T47D (cell line): ENCODE measurements around the gene XPOT.

Source experiments
- DNase-seq, 2 experiments: peaks; one replicate each; pipeline versions ENCODE4 v3.0.0 to v3.0.0-alpha.2; 2011 to 2012; ENCODE audit warnings: low read depth in 1 of 2, low spot score in 1 of 2
- JUND ChIP-seq: IDR thresholded peaks from 2 replicates; pipeline ENCODE4 v1.6.1; 2012; ENCODE audit warnings: low read depth
- in situ Hi-C: cut with HindIII; loops from 2 replicates; pipeline ENCODE4 v1.10.0; 2016; ENCODE audit warnings: low sequenced_read_pairs, low pct_unique_long_range_greater_than_20kb

XPOT gene

GRCh38 chr12:64494998-64495729 lies 91.0 kb downstream of the XPOT start:
- in situ Hi-C loops, result no loop called here
- no peak for DNase-seq
- TF ChIP-seq JUND, result no peak

GRCh38 chr12:64496839-64497400 lies 92.7 kb downstream of the XPOT start:
- no peak for TF ChIP-seq JUND
- DNase-seq, result no peak
- in situ Hi-C loops, result no loop called here

- in situ Hi-C loops, result no loop called here
- DNase-seq, result no peak
- TF ChIP-seq JUND, result no peak
Observed at GRCh38 chr12:64497484-64497883, 93.3 kb downstream of the XPOT start.

GRCh38 chr12:64497903-64498302 lies 93.7 kb downstream of the XPOT start:
- no peak for DNase-seq
- in situ Hi-C loops, result no loop called here
- no peak for TF ChIP-seq JUND

GRCh38 chr12:64500394-64500793 lies 96.2 kb downstream of the XPOT start:
- no peak for DNase-seq
- in situ Hi-C loops, result no loop called here
- TF ChIP-seq JUND, result no peak
